CD4-positive, alpha-beta T cell treated with Interleukin-6 for 4 hours (primary cell): ENCODE data around the gene SMIM44.
"Not testable (repeated sequence)": the region's sequence is repeated elsewhere in the genome, so short reads cannot be mapped to it uniquely, and the experiment has no call there.

Source experiments
- DNase-seq: peaks from one replicate; pipeline ENCODE4 v3.0.0-alpha.2; 2020; ENCODE audit warnings: mixed read lengths

The SMIM44 gene

DNA sequence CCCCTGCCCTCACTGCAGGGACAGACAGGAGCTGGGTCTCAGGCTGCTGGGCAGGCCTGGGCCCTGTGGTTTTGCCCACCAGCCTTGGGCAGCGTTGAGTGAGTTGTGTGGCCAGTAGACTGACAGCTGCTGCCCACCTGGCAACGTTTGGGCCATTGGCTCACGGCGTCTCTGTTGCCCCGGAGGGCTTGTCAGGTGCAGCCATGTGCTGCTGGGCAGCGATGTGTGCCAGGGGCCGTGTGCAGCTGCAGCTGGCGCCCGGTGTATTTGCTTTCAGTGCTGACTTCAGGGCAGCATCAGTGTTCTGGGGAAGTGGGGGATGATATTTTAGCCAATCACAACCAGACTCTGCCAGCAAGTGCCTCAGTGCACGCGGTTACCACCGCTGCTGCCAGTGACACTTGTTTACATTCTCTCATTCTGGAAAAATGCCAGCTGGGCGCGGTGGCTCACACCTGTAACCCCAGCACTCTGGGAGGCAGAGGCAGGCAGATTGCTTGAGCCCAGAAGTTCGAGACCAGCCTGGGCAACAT, 33.5 kb upstream of the SMIM44 start:
- DNase-seq: peak; percentile 65

DNA sequence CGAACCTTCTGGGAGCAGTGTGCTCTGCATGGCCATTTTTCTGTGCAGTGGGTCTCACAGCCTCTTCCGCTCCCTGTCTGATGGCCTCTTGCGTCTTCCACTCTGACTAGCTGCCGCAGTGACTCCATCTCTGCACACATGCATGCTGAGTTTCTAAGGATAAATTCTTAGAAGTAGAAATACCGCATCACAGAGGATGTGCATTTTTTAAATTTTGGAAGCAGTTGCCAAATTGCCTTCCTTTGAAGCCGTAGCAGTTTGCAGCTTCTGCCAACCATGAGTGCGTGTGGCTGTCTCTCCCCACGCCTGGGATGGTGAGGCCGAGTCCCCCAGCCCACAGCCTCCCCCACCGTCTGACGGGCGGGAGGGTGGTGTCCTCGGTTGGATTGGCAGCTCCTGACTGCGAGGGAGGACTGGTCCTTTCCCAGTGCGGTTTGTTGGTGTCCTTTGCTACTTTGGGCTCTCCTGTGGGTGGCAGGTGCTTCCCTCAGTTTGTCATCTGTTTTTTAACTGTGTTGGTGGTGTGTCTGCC, 32.7 kb upstream of the SMIM44 start:
- no peak for DNase-seq

DNA sequence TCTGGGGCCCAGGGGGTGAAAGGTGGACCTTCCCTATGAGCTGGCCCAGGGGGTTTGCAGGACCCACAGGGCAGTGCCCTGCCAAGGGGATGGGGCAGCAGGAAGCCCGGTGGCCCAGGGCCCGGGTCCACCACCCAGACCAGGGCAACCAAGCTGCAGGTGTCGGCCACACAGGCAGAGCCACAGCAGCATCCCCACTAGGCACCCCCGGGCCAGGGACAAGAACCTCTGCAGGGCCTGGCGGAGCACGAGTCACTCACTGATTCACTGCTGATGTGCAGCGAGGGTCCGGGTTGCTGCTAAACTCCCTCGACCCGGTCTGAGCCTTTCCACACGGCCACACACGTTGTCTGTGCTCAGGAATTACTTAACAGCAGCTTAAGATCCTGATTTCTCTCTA, 31.7 kb upstream of the SMIM44 start:
- no peak for DNase-seq

DNA sequence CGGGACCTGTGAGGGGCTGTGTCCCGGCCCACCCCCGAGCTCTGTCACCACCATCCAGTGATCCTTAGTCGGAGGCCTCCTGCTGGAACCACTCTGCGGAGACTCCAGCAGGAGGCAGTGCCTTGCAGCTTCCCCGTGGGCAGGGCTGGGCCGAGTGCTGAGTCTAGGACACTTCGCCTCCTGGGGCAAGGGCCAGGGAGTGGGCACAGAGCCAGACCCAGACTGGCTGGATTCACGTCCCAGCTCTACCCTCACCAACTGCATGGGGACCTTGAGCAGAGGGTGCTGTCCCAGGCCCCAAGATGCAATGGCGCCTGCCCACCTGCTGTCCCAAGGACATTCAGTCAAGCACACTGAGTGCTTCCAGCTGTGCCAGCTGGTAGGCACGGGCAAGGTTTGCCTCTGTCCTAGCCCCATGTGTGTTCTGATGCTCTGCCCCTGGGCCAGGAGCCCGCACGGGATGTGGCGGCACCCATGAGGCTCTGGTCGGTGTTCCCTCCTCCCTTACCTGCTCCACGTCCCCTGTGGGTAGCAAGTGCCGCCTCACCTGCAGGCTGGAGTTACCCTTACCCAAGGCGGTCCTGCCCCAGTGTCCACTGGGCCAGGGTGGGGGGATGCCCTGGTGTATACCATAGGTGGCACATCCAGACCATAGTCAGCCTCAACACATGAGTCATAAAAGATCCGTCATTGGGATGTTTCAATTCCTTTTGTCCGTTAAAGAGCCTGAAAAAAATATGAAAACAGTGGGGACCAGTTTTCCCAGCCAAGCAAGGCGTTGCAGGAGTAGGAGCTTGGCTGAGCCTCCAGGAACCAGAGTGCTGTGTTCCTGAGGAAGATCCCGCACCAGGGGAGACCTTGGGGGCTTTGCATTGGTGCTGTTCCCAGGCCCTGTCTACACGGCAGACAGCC, 30.2 kb upstream of the SMIM44 start:
- no peak for DNase-seq

DNA sequence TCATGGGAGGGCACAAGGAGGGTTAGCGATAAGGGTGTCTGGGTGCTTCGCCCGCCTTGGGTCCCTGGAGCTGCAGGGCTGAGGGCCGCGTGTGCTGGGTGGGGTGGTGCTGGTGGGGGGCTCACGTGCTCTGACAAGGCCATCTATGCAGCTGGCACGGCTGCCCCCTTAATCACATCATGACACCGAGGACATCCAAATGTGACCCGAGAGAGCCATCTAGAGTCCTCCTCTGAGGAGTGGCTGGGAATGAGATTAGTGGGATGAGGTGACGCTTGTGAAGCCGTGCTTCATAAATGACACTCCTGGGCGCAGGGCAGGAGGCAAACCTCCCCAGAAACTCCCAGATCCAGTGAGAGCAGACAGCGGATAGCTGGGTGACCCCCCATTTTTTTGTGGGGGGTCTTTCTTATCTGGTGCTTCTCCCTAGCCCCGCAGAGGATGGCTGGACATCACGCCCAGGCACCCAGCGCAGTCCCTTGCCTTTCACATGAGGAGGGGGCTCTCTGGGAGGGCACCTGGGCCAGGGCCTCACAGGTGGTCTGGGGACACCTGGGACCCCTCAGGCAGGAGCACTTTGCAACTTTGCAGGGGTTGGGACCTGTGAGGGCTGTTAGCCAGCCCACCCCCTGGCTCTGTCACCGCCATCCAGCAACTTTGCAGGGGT, 29.5 kb upstream of the SMIM44 start:
- DNase-seq: no peak

DNA sequence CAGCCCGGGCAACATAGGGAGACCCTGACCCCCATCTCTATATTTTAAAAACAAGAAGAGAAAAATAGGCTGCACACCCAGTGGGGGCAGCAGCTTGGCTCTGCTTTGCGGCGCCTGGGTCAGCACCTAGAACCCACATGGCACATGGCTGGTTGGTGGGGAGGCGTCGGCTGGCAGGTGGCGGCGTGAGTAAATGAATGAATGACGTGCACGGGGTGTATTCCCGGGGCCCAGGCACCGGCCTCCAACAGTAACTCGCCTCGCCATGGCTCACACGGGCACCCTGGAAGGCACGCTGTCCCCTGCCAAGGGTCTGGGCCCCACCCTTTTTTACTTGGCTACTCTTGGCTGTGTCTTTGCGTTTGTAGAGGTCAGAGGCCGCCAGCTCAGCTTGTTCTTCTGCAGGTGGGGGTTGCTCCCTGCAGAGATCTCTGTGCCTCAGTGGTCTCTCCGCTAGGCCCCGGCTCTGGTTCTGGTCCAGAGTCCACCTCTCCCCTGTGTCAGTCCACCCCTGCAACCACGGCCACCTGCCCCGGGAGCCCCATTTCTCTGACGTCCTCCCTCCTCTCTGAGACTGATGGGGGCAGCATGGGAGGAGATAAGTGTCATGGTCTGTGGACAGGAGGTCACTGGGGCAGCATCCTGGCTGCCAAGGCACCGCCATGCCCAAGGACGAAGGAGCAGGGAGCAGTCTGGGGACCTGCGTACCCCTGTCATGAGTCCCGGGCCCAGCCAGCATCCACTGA, 28.4 kb upstream of the SMIM44 start:
- DNase-seq: no peak

DNA sequence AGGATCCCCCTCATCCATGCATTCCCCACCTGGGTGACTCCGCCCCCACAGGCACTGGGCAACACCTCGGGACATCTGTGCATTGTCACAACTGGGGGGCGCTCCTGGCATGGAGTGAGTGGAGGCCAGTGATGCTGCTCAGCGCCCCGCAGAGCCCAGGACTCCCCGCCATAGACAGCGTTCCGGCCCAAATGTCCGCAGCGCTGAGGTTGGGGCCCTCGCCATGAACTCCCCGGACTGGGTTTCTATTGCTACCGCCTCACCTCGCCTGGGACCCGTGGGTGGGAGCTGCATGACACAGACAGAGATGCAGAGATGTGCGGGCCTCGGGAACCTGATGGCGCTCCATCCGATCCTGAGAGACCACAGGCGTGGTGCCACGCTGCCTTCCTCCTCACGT, 27.5 kb upstream of the SMIM44 start:
- DNase-seq: no peak

DNA sequence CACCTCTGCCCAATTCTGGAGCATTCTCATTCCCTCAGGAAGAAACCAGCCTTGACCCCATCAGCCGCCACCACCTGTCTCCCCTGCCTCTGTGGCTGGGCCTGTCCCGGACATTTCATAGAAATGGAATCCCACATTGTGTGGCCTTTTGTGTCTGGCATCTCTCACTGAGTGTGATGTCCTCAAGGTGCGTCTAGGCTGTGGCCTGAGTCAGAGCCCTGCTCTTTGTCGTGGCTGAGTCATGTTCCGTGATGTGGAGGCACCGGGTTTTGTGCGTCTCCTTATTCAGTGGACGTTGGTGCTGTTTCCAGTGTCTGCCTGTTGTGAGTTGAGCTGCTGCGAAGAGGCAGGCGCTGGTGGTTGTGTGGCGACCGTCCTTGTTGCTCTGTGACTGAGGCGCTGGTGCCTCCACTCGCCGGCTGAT, 26.3 kb upstream of the SMIM44 start:
- no peak for DNase-seq

DNA sequence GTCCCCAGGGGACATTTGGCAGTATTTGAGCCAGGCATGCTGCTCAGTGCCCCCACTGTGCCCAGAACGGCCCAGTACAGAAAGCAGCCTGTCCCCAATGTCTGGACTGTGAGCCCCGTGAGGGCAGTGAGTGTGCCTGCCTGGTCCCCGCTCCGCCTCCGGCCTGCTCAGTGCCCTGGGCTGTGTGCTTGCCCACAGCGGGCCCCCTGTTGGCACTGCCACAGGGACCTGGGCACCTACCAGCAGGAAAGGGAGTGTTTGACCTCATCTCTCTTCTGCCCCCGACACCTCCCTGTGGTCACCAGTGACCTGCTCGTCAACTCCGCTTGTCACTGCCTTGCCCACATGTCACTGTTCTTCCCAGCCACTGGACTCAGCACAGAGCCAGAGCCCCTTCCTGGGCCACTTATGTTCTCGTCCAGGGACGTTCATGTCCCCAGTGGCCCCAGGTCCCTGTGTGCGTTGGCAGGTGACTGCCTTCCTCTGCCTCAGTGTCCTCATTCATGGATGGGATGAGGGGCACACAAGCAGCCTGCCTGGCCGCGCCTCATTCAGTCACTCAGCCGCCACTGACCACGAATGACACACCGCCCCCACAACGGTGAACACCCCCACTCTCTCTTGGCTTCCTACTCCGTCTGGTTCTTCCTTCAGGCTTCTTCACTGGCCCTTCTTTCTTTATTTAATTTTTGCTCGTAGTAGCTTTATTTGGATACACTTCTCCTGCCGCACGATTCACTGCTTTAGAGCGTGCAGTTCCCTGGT, 25.7 kb upstream of the SMIM44 start:
- no peak for DNase-seq

DNA sequence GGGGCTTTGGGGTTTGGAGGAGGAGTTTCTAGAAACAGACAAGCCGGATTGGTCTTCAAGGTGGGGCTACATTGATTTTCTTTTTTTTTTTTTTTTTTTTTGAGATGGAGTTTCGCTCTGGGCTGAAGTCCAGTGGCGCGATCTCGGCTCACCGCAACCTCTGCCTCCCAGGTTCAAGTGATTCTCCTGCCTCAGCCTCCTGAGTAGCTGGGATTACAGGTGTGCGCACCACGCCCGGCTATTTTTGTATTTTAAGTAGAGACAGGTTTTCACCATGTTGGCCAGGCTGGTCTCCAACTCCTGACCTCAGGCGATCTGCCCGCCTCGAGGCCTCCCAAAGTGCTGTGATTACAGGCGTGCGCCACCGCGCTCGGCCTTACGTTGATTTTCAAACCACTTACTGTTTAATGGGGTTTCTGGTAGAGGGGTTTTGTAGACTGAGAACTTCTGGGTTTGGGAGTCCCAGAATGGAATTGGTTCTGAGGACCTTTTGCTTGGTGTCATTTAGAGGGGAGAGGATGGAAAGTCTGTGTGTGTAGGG, 24.9 kb upstream of the SMIM44 start:
- DNase-seq: not testable (repeated sequence)

DNA sequence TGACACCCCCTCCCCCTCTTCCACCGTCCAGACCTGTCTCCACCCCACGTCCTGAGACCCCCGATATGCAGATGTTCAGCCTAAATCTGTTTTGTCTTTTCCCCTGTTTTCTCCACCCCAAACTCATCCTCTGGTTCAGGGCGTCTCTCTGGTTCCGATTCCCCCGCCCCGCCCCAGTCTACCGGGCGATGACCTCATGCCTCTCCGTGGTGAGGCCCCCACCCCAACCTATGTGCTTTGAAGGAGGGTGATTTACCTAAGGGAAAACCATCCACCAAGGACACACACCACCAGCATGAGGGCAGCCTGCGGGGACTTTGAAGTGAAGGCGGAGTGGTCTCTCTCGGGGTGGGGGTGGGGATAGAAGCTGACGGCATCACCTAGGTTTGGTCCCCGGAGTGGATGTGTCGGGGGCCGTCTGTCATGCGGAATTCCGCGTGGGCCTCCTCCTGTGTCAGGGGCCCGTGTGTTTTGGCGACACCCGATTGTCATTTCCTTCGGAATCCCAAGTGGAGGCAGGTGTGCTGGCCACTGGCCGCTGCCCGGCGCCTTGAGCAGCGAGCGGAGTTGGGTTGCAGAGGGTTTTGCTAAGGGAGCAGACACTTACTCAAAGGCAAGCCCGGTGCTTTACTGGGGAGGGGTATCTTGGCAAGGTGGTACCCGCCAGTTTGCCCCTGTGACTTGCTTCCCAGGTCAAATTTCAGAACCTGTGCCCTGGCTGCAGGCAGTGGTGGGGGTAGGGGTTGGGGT, 24.3 kb upstream of the SMIM44 start:
- peak; percentile 65 for DNase-seq

DNA sequence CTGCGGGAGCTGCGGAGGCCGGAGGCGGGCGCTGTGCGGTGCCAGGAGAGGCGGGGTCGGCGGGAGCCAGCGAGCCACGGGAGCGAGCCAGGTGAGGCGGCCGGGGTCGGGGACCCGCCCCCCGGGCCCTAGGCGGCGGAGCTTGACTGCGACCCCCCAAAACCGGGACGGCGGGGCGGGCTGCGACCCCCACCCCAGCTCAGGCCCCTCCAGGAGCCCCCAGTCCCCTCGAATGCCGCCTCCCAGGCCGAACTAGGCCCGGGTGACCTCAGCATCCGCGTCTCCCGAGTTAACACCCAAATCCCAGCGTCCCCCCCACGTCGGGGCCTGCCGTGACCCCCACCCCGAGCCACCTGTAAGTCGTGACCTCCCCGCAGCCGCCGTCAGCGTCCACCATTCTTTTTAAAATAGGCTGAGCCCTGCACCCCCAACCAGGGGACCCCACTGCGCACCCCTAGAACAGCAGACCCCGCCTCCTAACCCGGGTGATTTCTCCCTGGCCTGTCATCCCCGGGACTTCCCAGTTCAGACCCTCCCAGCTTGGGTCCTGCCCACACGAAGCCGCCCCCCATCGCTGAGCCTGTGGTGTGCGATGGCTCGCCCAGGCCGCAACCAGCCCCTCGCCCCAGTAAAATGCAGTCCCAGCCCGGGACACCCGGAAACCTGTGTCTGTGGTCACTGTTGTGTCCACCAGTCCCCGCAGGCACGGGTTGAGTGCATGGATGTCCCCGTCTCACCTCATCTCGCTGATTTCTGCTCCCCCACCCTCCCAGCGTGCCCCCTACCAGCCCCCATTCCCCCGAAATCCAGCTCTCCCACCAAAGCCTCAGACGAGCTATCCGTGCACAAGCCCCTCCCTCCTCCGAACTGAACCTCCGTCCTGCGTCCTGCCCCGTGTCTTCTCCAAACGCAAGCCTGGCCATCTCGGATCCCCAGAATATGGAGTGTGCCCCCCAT, 23.4 kb upstream of the SMIM44 start:
- DNase-seq: peak; percentile 28

DNA sequence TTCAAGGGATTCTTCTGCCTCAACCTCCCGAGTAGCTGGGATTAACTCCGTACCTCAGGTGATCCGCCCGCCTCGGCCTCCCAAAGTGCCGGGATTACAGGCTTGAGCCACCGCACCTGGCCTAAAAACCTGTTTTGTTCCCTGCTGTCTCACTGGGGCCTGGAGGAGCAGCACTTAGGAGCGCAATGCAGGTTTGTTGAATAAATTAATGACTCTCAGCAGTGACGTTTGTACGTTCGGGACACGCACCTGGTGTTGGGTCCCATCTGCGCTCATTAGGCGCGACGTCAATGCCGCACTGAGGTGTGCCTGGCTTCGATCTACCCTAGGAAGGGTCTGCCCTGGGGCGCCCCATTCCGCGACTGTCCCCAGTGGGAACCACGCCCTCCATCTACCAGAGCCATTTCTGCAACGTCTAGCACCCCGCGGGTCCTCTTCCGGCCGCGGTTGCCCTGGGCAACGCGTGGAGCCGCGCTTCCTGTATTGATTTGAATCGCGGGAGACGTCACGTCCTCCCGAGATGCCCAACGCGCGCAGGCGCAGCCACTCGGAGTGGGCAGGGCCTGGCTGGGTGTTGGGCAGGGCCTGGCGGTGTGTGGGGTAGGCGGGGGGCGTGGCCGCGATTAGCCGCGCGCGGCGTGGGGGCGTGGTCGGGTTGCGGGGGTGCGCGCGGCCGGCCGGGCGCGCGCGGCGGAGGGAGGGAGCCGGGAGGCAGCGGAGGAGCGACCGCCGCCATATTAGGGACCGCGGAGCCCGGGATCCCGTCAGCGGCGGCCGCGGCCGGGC, 22.6 kb upstream of the SMIM44 start, which contains the start of gene FZR1:
Gene FZR1, plus strand, starts transcription at position 714 of the 786 bp plus-strand sequence. CDS start 16,679 bp downstream, outside the sequence.
- DNase-seq: peak; percentile 99

DNA sequence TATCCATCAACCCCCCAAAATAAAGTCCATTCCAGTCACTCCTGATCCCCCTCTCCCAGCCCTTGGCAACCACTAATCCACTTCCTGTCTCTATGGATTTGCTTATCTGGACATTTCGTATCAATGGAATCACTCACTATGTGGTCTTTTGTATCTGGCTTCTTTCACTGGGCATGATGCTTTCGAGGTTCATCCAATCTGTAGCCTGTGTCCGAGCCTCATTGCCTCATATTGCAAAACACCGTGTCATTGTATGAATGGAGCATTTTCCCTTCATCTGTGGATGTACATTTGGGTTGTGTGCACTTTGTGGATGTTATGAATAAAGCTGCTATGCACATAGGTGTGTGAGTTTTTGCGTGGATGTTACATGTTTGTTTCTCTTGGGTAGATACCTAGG, 21.5 kb upstream of the SMIM44 start:
- no peak for DNase-seq

DNA sequence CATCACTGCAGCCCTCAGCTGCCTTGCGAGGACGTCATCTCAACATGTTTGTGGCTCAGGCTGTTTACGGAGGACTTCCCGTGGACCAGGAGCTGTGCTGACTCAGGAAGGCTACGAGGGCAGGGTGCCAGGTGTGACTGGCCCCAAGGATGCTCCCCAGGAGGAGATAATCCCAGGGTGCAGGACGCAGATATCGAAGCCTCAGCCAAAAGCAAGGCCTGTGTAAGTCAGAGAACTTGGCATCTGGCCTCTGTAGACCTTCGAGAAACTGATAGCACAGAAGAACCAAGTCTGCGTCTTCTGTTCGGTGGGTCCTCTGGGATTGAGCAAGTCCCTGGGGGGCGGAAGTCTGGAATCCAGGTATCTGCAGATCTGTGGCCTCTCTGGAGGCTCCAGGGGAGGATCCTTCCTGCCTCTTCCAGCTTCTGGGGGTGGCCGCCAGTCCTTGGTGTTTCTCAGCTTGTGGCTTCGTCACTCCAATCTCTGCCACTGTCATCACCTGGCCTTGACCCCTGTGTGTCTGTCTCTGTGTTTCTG, 19.9 kb upstream of the SMIM44 start:
- DNase-seq: no peak

DNA sequence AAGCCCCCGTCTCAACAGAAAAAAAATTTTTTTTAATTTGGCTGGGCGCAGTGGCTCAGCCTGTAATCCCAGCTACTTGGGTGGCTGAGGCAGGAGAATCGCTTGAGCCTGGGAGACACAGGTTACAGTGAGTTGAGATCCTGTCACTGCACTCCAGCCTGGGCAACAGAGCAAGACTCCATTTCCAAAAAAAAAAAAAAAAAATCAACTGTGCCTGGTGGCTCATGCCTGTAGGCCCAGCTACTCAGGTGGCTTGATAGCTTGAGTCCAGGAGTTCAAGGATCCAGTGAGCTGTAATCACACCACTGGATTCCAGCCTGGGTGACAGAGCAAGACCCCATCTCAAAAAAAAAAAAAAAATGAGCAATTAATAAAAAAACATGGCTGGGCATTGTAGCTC, 18.5 kb upstream of the SMIM44 start:
- no peak for DNase-seq

DNA sequence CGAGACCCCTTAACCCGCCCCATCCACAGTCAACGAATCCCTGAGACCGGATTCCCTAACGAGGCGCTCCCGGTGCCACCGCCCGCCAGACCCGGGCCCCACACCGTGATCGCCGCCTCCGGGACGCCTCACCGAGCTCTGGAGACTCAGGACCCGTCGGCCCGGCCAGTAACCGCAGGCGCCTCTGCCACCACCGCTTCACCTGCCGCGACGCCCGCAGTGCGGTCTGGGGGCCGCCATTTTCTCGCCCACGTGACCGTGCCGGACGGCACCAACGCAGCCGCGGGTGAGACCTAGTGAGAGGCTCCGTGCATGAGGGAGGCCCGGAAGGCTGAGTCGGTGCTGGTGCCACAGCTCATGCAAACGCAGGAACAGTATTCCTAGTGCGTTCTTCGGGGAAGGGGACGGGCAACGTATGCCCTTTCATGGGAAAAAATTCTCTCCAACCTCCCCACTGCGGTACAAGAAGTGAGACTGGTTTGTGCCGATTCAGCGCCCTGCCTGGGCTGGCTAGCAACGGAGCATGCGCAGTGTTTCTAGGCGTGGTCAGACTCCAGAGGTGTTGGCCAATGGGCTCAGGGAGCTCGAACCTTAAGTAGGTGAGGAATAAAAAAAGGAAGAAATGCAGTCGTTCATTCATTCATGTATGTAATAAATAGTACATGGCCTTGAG, 17.3 kb upstream of the SMIM44 start, which contains the start of gene DOHH:
Gene DOHH, minus strand, starts transcription at position 246 of the 673 bp plus-strand sequence. CDS start 3,860 bp downstream, outside the sequence.
- peak; percentile 98 for DNase-seq
